Globus pallidus (tissue), 1 donor: ENCODE data around the gene GCM1.
"Not testable (repeated sequence)": the region's sequence is repeated elsewhere in the genome, so short reads cannot be mapped to it uniquely, and the experiment has no call there.

Source experiments
- DNase-seq: peaks from one replicate; pipeline ENCODE4 v3.0.0-alpha.2; 2015; ENCODE audit warnings: low spot score

GCM1 gene

DNA sequence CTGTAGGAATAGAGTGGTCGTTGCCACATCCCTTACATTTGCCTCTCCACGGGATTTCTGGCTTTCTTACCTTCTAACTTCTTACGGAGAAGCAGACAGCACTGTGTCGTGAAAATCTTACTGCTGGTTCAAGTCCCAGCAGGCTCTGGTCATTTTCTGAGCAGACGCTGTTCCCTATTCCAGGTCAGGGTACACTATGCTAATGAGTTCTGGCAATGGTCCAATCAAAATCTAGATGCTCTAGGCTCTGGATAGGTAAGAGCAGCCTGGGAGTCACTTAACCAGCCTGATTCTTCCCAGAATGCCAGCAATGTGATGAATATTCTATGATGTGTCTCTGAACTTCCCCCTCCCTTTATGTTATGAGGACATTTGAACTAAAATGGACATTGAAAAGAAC is at the start of gene GCM1:
TSS of gene GCM1 (minus strand) at position 158 of the 400 bp plus-strand sequence. CDS start 3,209 bp downstream, outside the sequence.
- DNase-seq = no peak

- no peak for DNase-seq
Measured at GRCh38 chr6:53197553-53197952, 48.9 kb upstream of the GCM1 start.

GRCh38 chr6:53195048-53195447 is 46.4 kb upstream of the GCM1 start:
- DNase-seq = no peak

DNA sequence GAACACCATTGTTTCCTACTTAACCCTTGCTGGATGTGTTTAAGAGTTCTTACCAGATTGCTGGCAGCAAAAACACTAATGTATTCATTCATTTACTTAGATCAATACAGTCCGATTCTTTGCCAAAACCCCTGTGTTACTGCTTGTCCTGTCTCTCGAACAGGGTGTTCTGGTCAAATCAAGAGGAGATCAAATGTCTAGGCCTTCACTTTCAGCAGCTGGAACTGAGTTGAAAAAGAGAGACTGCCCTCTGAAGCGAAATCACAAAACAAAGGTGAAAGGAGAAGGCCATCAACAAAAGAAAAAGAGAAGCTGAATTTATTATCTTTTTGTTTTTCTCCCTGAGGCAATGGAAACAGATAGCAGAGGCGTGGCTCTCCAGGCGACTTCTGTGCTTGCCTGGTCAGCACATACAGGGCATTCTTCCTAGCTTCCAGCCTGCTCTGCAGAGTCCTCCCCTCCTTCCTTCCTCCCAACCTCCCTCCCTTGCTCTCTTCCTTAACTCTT is 44.1 kb upstream of the GCM1 start:
- DNase-seq = no peak

DNA sequence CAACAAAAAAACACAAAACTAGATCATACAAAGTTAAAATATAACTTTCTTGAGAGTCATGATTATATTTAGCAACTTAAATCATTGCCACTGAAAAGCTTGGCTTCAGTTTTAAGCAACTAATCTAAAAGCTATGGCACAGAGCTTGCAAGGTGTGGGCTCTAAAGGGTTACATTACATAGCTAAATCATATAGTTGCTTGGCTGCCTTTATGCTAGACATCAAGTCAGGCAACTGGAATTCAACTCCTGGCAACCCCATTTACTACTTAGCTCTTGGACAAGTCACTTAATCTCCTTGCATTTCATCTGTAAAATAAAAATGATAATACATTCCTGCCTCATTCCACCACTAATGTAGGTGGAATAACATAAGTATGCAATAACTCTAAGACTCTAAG is 40.9 kb upstream of the GCM1 start:
- DNase-seq = no peak

DNA sequence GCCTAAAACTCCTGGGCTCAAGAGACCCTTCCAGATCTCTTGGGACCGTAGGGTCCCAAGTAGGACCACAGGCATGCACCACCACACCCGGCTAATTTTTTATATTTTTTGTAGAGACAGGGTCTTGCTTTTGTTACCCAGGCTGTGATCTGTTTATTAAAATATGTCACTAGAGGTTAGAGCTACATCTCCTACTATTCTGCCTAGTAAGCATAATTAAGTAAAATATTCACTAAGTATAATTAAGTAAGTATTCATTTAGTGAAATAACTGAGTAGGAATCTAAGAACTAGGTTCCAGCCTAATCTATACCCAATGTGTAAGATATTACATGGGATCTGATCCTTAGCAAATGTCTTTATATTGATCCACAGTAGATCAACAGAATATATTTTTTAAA is 40.2 kb upstream of the GCM1 start:
- DNase-seq = no peak

DNA sequence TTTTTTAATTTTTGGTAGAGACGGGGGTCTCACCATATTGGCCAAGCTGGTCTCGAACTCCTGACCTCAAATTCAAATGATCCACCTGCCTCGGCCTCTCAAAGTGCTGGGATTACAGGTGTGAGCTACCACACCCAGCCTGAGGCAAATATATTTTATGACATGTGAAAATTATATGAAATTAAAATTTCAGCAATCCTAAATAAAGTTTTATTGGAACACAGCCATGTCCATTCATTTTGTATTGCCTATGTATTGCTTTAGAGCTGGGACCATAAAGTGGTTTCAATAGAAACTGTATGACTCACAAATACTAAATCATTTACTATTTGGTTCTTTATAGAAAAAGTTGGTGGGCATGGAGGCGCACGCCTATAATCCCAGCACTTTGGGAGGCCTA is 32.0 kb upstream of the GCM1 start:
- no peak for DNase-seq

- no peak for DNase-seq
Measured at GRCh38 chr6:53179961-53180651, 31.5 kb upstream of the GCM1 start.

GRCh38 chr6:53178837-53179432 is 30.3 kb upstream of the GCM1 start:
- DNase-seq = no peak

GRCh38 chr6:53175027-53175426 is 26.4 kb upstream of the GCM1 start:
- DNase-seq = no peak

DNA sequence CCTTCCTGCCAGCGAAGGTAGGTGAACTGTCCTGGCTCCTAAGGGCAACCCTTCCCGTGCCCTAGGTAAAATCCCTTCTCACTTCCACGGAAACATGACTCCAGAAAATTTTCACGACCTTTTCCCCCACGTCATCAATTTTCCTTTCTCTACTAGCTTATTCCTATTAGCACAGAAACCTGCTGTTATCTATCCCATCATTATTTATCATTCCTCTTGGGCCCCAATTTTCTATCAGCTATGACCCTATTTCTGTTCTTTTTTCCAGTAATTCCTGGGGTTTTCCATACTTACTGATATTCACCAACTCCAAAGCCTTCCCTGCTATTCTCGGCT is 23.8 kb upstream of the GCM1 start:
- no peak for DNase-seq

DNA sequence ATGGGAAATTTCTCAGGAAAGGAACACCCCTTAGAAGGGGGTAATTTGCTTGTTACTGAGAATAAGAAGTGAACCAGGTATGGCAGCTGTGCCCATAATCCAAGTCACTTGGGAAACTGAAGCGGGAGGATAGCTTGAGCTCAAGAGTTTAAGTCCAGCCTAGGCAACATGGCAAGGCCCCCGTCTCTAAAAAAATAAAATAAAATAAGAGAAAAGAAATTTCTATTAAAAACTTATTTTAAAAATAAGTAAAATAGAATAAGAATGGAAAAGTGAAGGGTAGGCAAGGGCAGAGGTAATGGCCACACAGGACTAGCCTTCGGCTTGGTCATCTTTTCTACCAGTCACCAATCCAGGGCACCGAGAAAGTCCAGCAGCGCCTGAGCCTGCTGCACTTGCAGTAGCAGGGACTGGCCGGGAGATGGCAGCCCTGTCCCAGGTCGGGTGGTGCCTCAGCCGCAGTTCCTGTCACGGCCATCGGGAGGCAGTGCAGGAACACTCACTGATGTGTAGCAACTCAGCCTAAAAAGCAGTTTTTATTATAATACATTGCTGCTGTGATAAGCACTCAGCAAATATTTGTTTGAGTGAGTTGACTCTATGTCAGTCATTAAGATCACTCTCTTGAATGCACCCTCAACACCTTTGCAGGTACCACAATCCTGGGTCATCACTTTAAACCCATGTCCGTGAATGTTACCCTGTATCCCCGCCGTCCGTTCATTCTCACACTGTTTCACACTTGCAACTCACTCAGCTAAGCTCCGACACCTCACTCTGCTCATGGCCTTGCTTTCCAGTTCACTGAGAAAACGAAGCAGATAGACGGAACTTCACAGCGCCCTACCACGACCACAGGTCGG is 23.2 kb upstream of the GCM1 start:
- peak; percentile 82 for DNase-seq

DNA sequence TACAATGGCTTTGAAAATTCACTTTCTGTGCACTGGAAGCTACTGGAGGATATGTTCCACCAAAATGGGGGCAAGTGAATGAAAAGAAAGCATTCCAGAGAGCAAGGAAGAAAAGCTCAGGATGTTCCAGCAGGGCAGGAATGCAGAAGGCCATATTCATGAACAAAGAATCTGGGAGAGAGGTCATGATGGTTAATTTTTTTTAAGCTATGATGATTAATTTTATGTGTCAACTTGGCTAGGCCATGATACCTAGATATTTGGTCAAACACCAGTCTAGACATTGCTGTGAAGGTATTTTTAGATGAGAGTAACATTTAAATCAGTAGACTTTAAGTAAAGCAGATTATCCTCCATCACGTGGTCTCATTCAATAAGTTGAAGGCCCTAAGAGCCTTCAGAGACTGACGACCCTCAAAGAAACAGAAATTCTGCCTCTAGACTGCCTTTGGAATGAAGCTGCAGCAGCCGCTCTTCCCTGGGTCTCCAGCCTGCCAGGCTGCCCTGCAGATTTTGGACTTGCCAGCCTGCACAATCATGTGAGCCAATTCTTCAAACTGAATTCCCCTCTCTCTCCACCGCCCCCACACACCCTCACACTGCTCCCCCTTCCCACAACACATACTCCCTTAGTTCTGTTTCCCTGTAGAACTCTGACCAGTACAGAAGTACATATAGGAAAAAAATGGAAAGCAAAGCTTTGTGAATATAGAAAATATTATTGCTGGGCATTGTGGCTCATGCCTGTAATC is 20.1 kb upstream of the GCM1 start:
- DNase-seq = no peak

DNA sequence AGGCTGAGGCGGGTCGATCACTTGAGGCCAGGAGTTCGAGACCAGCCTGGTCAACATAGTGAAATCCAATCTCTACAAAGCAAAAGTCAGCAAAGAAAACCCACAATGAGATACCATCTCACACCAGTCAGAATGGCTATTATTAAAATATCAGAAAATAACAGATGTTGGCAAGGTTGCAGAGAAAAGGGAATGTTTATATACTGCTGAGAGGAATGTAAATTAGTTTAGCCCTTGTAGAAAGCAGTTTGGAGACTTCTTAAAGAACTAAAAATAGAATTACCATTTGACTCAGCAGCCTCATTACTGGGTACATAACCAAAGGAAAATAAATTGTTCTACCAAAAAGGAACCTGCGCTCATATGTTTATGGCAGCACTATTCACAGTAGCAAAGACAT is 16.7 kb upstream of the GCM1 start:
- DNase-seq = no peak

DNA sequence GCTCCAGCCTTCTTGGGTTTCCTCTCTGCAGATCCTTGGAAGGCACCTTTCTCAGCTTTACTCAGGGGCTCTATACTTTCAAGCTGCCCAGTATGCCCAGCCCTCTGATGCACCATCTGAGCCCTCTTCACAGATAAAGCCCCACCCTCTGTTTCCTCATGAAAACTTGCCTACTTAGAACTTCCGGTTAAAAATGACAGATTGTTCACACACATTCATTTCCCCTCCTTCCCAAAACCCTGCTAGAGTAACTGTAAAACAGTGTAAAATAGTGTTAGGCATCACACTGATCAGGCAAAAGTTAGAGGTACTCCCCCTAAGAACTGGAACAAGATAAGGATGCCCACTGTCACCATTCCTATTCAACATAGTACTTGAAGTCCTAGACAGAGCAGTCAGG is 14.0 kb upstream of the GCM1 start:
- no peak for DNase-seq

GRCh38 chr6:53161481-53162009 is 12.9 kb upstream of the GCM1 start:
- no peak for DNase-seq

GRCh38 chr6:53159558-53159957 is 10.9 kb upstream of the GCM1 start:
- DNase-seq = no peak

GRCh38 chr6:53158076-53158475 is 9.4 kb upstream of the GCM1 start:
- DNase-seq = not testable (repeated sequence)

- not testable (repeated sequence) for DNase-seq
Measured at GRCh38 chr6:53155279-53155678, 6.6 kb upstream of the GCM1 start.

DNA sequence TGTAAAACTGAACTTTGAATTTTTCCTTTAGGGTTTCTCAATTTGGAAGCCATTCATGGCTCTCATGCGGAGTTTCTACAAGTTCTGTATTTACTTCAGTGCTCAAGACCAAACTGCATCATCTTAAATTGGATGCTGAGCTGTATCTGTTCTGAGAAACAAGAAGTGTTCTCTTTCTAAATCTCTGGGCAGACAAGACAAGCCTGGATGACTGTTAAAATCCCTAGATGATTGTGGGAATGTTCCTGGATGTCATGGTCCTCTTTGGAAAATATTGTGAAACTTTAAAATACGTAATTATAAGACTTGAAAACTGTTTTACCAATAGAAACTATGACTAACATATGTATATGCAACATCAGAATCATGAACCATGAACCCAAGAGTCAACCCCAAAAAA is 6.2 kb upstream of the GCM1 start:
- DNase-seq = no peak

DNA sequence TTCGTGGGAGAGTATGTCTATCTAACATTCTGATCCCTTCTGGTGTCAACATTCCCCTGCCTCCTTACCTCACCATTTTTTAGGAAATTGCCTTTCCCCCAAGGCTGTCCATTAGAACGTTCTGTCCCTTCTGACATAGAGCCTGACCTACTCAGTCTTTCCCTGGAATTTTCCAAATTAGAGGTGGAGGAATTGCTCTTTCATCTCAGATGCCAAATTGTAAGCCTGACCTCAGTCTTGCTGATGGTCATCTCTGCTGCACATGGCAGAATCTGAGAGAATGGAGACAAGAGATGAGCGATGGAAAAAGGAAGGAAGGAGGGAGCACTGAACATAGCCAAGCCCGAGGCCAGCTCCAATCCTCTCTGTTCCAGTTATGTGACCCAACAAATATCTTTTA is 5.4 kb upstream of the GCM1 start:
- DNase-seq = no peak

GRCh38 chr6:53152576-53152975 is 3.9 kb upstream of the GCM1 start:
- DNase-seq = no peak
